Activated T-cell treated with anti-CD3 and anti-CD28 coated beads, Interleukin-2, amount 50 U/mL, for 1 hour (primary cell): Measurements from ENCODE around the gene GLI2.

Source experiments
- DNase-seq: peaks from one replicate; pipeline ENCODE4 v3.0.0-alpha.2; 2020

GLI2 gene

DNA sequence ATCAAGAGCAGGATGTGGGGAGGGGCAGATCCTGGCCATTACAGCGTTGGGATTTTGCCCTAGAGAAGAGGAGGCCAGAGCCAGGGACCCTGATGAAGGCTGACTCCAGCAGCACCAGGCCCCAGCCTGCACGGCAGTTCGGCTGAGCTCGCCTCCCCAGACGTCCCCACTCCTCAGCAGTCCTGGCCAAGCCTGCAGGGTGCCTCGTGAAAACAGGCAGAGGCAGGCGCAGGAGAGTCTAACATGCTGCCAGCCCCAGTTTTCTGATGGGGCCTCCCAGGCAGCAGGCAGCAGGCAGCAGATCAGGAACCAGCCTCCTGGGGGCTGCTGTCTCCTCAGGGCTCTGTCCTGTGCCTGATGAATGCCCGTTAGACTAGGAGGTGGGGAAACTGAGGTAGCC lies 19.7 kb upstream of the GLI2 start:
- DNase-seq: no peak

DNA sequence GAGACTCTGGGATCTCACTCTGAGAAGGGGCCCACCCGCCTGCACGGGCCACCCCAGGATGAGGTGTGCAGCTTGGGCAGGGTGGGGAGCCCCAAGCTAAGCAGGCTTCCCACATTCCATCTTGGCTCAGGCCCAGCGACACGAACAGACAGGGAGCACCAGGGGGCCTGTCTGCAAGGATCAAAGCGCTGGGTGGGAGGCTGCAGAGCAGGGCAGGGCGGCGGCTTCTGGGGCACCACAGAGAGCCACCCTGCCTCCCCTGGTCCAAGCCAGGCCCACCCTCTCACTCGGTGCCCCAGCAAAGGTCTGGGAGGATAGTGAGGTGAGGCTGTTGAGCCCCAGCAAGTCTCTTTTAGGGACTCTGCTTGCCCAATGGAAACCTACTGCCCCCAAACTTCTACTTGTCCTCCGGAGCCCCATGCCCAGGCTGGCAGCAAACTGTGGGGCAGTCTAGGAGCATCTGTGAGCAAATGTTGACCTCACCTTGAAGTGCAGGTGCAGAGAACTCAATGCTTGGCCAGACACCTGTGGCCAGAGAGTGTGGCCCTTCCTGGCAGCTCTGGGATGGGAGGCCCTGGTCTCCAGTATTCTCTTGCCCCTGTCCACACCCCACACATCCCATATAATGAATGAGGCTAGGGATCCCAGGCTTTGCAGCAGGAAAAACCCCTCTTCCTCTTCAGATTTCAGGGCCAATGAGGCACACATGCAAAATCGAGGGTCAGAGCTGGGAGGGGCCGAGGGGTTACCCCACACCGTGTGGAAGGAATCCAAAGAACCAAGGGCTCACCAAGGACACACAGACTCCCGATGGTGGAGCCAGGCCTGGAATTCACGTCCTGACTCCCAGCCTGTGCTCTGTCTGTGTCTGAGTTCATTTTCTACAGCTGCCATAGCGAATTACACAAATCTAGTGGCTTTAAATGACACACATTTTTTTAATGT lies 18.8 kb upstream of the GLI2 start:
- no peak for DNase-seq

DNA sequence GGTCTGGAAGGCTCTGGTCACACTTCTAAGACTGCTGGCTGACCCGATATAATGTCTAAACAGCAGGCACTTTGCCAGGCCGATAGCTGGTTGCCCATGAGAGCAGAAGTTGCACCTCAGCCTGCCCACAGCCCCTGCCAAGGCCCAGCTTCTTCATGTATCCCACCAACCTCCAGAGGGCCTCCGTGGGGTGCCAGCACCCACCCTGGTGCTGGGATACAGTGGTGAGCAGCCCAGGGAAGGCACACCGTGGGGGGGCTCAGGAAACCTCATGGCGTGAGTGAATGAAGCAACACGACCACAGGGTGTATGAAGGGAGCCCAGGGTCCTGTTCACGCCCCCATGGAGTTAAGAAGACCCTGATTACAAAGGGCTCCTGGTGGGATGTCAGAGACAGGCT lies 16.2 kb upstream of the GLI2 start:
- DNase-seq: no peak

DNA sequence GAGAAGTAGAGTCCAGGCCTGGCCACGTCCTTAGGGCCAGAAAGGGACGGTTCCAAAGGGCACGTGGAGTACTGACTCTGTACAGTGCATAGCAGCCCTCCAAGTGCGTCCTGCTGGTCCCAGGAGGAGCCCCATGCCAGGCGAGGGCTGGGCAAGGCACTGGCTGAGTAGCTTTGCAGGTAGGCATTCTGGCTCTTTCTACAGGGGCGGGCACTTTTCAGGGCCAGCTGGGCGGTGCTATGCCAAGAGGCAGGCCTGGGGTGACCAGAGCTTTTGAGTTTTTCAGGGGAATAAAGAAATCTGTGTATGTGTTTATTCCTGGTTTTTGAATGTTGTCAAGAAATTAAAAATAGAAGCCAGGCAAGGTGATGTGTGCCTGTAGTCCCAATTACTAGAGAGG lies 15.4 kb upstream of the GLI2 start:
- DNase-seq: no peak

DNA sequence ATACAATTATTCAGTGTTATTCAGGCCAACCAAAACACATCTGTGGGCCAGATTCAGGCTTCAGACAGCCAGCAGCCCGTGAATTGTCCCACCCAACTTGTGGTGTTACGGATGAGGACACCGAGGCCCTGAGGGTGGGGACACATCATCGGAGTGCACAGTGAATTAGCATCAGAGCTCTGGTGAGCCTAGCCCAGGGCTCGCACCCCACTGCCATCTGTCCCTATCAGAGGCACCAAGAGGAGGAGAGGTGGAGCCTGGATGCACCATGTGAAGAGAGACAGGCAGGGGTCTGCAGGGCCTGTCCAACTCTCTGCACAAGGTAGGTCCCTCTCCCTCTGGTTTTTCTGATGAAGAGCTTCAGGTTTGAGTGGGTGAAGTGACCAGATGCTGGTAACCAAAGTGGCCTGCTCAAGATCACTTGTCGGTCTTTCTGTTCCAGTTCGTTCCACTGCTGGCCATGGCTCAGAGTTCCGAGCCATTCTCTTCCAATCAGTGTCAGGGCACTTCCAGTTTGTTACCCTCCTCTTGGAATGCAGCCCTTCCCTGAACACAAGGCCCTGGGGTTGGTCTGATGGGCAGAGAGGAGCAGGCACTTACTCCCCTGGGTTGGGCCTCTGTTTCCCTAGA lies 14.8 kb upstream of the GLI2 start:
- no peak for DNase-seq

DNA sequence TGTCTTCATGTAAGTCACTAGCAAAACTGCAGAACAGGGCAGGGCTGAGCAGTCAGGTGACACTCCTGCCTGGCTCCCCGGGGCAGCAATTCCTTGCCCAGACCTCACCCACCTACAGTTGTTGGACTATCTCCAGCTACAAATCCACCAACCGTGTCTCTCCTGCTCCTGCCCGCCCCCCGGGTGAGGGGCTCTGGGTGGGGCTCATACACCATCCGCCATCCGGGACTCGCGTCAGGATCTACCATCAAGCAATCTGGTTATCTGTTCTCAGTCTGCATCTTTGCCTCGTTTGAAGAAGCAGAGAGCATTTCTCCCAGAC lies 13.5 kb upstream of the GLI2 start:
- no peak for DNase-seq

DNA sequence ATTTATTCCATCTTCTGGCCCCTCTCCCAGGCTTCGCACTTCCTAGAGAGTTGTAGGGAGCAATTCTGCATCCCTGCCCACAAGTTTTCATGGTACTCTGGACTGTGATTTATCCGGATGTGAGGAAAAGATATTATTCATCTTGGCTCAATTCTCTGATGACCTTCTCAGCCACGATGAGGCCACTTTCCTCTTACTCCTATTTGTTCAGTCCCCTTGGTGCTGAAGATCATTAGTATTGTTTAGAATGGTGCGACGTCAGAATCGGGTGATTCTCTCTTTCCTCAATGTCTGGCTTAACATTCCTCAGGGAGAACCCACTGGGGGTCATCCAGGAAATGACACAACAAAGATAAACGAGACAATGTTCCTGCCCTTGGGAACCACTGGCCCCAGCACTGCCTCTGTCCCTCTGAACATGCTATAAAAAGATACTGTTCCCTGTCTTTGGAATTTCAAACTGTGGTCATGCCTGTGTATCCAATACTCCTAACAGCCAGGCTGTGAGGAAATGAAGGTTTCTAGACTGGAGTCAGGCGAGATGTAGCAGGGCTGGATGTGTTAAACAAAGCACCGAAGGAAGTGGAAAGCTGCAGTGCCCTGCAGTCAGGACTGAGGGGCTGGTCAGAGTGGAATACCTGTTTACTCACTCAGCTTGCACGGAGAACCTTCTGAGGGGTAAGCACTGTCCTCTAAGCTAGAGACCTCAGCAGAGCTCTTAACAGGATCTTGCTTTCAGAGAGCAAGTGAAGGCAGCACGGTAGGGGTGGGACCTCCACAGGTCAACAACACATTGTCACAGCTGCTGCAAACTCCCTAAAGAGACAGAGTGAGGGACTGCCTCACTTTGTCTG lies 12.9 kb upstream of the GLI2 start:
- no peak for DNase-seq

DNA sequence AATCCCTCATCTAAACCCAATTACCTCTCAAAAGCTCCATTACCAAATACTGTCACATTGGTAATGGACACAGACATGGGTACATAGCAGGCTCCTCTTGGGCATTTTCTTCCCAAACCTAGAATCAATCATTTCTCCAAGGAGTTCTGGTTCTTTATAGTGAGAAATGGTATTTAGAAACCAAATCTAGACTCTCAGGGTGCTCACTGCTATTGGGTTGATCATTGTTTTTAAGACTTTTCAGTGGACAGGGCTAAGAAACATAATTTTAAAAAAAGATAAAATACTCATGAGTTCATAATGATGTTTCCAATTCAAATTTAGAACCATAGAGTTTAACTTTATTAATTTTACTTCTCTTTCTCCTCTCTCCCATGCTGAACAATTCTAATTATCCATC lies 9.4 kb upstream of the GLI2 start:
- no peak for DNase-seq

DNA sequence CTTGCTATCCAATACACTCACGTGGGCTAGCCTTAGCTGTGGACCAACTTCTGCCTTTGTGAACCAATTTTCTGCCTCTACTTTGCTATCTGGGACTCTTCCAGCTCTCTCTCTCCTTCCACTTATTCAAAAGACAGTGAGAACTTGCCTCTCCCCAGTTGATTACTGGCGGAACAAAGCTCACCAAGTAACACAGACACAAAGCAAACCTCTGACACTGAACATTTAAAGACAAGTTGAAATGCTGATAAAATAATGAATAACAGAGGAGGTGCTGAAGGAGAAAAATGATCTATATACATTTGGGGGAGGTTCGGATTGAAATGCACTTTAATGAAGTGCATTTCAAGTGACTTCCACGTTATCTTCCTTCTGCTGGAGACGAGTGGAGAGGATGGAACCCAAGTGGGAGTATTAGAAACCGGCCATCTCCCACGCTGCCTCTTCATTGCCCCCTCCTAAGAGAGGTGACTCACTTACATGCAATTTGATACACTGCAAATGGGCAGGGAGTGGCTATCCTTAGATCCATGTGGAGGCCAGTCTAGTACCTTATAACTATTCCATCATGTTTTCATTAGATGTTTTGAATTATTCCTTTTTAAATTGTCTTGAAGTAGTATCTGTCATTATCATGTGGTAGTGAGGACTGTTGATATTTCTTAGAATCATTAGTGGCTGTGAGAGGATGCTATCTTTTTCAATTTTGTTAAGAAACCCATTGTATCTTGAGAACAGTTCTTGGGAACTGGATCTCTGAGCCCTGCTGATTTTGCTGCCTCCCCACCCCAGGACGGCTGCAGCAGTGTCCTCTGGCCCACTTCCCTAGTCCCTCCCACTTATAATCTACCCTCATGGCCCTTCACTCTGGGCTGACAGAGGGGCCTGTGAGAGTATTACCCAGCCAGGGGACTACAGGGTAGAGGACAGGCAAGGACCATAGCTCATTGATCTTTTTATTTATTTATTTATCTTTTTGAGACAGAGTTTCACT lies 6.0 kb upstream of the GLI2 start:
- DNase-seq: no peak

DNA sequence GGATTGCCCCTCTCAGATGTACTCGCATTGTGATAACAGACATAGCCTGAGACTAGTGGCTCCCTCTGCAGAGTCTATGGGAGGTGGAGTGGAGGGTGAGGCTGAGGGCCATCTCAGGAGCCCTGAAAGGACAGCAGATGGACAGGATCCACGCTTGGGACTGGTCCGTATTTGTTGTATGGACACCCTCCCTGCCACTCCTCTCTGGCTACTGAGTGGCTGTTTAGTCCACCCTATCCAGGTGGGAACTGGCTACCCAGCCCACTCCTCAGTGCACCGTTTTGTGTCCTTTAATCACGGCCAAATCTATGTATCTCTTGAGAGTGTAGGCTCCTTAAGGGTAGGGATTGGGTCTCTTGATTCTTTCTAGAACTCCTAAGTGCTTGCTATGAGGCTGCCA lies 4.5 kb upstream of the GLI2 start:
- no peak for DNase-seq

DNA sequence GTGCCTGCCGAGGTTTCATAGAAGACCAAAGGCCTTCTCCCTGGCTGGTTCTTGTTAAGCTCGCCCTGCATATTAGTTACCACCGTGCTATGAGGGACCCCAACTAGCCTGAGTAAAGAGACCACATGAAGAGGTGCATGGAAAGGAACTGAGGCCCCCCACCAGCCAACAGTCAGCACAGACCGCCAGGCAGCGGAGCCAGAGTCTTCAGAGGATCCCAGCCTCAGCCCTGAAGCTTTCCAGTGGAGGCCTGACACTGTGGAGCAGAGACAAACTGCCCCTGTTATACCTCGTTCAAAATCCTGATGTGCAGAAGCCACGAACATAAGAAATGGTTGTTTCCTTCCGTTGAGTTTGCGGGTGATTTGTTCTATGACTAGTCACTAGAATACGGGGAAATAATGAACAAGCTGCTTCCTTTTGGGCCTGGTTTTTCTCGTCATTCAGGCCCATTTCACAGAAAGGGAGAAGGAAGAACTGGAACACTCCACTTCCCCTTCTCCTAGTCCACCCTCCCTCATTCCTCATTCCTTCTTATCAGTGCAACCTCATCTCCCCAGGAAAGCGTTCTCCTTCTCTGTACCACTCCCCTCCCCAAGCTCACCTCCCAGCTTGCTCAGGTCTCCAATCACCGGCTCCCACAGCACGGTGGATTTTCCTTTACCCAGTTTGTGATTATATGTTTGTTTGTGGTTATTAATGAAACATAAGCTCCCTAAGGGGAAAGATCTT lies 3.0 kb upstream of the GLI2 start:
- no peak for DNase-seq

DNA sequence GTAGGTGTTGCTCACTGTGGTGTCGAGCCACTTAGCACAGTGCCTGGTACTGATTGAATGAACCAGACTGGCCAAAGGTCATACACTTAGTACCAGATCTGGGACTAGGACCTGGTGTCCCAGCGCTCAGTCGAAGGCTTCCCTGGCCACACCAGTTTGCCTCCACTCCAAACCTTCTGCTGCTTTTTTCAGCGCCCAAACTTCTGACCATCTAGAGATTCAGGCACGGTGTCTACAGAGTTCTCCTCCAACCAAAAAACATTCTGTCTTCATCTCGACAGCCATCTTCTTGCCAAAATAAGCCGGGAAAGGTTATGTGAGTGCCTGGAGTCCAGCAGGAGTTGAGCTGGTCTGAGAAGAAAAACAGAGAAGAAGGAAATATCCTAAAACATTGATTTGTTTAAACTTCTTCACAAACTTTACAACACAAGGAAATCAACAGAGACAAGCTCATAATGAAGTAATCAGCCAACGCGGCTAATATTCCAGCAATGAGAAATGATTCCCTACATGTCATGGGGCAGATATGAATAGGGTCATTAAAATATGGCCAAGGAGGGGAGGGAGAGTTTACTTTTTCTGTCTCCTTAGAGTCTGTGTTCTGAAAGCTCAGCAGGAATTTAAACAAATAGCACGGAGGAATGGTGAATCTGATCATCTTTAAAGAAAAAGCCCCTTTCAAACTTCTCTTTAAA lies 2.3 kb upstream of the GLI2 start:
- no peak for DNase-seq

DNA sequence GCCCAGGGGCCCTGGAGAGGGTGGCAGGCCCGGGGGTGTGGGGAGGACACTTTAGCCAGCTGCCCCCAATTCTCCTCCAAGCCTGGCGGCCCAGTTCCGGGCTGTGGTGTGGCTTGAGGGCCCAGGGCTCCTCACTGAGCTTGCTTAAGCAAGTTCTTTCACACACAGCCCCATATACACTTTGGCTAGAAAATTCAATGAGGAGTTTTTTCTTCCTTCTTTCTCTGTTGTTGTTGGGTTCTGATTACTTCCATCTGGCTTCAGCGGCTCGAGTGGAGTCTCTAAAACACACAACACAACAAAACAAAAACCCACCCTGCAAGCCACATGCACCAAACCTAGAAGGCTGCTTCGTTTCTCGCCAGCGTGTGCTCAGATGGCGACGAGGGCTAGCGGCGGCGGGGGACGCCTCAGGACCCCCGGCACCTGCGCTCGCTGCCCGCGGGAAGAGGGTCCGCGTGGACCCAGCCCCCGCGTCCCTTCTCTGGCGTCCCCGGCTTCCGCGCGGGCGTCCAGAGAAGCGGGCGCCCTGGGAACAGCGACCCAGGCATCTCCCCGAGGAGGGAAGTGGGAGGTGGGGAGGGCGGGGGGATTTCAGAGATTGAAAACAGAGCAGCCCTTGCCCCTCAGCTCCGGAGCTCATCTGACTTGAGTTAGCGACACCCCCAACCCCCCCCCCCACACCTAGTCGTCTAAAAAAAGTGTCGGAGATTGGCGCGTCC lies 577 bp upstream of the GLI2 start:
- DNase-seq: no peak

DNA sequence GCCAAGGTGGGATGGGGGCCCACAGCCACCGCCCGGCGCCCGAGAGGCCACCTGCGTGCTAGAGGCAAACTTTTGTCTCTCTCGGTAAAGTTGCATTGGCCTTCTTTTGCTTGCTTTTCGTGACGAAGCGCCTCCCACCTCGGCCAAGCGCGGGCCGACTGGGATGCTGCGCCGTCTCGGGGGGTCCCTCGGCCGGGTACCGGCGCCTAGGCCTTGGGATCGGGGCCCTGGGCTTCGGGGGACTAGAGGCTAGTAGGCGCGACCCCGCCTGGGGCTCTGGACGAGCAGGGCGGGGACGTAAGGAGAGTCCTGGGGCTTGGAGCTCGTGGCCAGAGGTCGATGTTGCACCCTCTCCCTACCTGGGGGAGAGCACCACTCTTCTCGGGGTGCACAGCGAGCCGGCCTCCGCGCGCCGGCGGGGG lies 545 bp downstream of the GLI2 start:
- no peak for DNase-seq

DNA sequence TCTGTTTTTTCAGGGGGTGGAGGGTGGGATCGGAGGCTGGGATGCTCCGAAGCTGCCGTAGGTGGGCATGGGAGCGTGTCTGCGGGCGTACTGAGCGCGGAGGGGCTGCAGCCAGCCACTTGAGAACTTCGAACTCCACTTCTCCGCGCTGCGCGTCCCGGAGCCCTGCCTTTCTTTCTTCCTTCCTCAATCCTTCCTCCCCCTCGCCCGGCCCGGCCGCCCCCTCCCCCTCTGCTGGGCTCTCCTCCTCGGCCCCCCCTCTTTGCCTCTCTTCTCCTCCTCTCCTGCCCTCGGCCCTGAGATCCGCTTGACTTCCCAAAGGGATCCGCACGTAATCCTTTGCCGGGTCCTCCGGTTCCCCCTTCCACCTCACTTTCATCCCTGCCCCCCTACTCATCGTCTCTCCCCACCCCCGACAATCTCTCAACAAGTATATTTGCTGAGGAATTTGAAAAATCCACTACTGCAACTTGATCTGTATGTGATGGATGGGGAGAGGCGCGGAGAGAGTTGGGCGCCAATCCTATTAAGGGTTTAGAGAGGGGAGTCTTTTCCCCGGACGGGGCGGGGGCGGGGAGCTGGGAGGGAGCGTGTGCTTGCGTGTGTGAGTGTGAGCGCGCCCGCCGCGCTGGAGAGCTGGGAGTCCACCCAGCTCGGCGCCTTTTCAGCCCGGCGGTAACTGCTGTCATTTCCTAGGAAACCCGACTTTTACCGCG lies 1.1 kb downstream of the GLI2 start:
- DNase-seq: no peak

DNA sequence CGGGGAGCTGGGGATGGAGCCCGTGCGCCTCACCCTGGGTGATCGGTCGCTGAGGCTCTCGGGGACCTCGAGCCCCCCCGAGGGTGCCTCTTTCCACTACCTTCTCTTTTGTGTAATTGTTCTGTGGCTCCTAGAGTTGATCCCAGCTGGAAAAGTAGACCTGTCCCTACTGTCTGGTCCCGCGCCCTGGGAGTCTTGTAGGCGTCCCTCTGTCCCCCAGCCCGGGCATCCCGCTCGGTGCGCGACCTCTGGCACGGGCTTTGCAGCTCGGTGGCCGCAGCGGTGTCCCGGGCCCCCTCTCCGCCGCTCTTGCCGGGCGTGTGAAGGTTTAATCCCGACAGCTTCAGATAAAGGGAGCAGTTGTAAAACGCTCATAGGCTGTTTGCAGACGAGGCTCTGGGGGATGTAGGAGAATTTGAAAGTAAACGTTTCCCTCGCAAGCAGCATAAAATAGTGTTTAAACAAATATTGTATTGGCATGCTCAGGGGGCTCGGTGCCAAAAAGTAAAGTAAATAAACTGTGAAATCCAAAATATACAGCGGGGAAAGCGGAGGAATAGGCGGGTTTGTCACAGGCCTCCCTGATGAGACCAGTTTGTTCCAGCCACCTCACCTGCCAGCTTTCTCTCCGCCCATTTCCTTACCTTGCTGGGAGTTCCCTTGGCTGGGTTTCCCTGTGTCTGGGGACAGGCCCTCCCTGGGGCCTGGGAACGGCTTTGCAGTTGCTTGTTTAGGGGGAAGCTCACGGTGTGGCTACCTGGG lies 1.9 kb downstream of the GLI2 start:
- DNase-seq: no peak

DNA sequence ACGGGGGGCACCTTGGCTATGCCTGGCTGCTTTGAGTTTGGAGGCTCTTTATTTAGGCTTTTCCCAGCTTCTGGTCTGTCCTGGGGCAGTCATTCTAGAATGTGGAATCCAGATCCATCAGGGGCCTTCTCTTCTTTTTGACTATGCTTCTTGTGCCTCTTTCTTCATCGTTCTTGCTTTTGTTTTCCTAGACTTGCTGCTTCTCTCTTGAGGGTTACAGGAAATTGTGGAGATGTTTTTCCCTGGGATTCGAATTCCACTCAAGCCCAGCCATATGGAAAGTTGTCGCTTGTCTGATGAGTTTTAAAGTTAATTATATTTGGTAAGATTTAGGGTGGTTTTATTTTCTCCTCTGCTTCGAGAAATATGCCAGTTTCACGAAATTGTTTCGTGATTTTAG lies 2.4 kb downstream of the GLI2 start:
- no peak for DNase-seq

DNA sequence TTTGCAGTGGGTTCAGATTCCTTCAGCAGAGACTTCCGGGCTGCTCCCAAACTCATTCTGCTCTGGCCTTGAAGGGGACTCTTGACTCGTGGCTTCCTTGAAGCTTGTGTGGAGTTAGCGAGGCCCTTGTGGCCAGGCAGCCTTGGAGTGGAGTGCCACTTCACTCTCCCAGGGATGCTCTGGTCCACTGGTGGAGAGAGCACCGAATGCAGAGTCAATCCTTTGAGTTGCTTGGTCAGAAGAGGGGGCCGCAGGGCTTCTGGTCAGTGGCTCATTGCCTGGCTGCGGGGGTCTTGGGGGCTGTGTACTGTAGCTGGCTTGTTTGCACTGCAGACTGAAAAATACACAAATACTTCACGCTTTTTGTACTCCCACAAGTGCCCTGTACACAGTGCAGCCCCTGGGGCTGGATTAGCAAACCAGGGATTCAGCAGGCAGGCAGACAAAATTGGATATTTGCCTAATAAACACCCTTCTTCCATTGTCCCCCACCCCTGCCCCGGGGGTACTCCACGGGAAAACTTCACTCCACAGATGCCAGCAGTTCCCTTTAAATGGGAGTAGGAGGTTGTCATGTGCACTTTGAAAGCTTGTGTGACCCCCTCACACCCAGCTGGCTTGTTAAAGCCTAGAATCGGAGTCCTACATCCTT lies 3.2 kb downstream of the GLI2 start:
- no peak for DNase-seq
